GM21576 (cell line): ENCODE measurements around the gene PARP15.
A peak's percentile ranks its signal among the peaks of the same experiment; 100 is the strongest.
"Not testable (repeated sequence)": the region's sequence is repeated elsewhere in the genome, so short reads cannot be mapped to it uniquely, and the experiment has no call there.

Experiments
- ATAC-seq: cut with Tn5 transposase; IDR thresholded peaks from one replicate; pipeline ENCODE4 v1.9.1; 2021; ENCODE audit warnings: mild to moderate bottlenecking, moderate library complexity; ENCODE audit not compliant: unreplicated experiment

Gene PARP15

DNA sequence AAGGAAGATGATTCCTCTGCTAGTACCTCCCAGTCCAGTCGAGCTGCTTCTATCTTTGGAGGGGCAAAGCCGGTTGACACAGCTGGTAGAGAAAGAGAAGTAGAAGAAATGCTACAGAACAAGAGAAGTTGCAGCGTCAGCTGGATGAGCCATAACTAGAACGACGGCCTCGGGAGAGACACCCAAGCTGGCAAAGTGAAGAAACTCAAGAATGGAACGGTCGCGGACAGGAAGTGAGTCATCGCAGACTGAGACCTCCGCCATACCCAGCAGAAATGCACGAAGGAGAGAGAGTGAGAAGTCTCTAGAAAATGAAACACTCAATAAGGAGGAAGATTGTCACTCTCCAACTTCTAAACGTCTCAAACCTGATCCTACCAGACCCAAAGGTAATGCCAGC lies 84.2 kb downstream of the PARP15 start:
- ATAC-seq: no peak

DNA sequence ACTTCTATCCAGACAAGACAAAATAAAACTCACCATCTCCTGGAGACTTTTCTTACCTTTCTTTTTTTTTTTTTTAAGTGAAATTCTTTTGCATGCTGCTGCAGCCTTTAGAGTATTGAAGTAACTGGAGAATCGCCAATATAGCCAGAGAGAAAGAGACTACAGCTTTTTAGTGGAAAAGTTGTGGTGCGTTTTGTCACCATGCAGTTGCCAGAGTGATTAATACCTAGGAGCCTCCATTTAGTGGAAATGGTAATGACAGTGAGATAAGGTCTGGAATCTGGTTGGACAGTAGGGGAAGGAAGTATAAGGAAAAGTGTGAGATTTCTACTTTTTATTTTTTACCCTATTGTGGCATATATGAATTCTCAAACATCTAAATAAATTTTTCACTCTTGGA lies 85.1 kb downstream of the PARP15 start:
- ATAC-seq: no peak

DNA sequence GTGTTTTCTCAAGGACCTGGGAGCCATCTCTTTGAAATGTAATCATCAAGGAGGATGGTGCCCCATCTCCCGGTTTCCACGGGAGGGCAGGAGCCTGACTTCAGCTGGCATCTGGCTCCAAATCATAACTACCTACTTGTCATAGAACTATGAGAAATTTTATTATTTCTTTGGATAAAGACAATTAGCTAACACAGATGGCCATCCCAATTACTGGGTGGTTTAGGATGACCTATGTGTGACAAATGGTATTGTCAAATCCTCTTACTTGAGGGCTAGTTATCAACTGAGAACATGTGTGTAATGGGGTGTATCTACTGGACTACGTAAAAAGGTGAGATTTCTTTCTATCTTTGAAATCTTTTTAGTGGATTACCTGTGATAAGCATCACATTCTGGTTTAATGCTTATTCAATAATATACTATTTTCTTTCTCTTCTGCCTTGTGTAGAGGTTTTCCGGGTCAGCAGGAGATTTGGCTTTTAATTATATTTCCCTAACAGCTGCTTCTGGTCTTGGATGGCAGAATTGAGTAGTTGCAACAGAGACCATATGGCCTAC lies 87.9 kb downstream of the PARP15 start:
- no peak for ATAC-seq

DNA sequence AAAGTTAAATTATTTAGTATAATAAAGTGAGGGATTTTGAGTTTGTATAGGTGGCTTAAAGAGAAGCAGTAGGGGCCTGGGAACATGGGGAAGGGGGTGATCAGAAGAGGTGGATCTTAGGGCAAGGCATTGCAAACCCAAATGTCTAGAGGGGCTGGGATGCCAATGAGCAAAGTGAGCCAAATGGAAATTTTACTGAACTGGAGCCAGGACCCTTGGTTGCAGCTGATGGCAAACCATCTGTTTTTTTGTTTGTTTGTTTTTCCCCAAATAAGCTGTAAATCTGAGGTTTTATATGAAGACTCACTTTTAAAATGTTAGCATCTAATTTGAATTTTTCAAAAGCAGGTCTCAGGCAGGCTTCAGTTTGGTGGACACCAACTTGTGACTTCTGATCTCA lies 88.4 kb downstream of the PARP15 start:
- no peak for ATAC-seq

DNA sequence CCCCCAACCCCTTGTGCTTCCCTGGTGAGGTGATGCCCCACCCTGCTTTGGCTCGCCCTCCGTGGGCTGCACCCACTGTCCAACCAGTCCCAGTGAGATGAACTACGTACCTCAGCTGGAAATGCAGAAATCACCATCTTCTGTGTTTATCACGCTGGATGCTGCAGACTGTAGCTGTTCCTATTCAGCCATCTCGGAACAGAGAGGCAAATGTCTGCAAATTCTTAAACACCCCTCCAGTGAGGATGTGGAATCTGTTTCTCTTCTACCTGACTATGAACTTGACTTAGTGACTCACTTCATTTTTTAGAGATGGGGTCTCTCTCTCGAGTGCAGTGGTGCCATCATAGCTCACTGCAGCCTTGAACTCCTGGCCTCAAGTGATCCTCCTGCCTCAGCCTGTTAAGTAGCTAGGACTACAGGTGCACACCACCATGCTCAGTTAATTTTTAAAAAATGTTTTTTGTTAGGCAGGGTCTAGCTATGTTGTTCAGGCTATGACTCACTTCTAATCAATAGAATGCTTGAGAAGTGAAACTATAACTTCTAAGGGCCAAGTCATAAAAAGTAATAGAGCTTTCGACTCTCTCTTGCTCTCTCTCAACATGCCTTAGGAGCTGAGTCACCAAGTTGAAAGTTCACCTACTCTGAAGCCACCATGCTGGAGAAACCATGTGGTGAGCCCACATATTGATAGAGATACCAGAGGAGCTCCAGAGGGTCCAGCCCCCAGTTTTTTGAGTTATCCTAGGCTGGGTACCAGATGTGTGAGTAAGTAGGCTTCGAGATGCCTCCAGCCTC lies 91.7 kb downstream of the PARP15 start:
- no peak for ATAC-seq

DNA sequence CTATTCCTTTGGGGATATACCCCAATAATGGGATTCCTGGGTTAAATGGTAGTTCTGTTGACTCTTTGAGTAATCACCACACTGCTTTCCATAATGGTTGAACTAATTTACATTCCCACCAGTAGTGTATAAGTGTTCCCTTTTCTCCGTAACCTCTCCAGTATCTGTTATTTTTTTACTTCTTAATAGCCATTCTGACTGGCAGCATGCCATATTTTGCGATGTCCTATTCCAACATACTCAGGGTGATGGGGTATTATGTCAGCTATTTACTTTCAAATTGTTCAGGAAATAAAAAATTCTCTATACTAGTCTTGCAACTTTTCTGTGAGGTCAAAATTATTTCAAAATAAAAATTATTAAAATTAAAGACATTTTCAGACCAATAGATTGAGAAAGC lies 94.1 kb downstream of the PARP15 start:
- ATAC-seq: no peak

DNA sequence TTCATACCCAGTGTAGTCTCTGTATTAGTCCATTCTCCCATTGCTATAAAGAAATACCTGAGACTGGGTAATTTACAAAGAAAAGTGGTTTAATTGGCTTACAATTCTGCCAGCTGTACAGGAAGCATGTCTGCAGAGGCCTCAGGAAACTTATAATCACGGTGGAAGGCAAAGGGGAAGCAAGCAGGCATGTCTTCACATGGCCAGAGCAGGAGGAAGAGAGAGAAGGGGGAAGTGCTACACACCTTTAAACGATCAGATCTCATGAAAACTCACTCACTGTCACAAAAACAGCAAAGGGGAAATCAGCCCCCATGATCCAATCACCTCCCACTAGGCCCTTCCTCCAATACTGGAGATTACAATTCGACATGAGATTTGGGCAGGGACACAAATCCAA lies 96.9 kb downstream of the PARP15 start:
- no peak for ATAC-seq

DNA sequence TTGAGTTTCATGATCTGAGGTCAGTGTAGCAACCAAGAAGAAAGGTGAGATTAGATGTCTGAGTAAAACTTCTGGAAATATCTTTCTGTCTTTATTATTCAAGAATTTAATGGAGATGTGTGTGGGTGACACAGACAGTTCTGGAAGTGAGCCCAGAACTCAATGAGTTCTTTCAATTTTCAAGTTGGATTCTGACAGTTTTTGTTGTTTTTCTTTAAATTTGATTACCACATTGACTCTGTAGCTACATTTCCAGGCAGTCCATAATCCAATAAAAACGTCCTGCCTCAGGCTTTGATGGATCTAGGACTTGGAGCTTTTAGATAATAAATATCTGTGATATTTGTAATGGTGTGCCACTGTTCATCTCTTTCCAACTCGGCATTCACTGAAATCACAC lies 99.3 kb downstream of the PARP15 start:
- no peak for ATAC-seq

DNA sequence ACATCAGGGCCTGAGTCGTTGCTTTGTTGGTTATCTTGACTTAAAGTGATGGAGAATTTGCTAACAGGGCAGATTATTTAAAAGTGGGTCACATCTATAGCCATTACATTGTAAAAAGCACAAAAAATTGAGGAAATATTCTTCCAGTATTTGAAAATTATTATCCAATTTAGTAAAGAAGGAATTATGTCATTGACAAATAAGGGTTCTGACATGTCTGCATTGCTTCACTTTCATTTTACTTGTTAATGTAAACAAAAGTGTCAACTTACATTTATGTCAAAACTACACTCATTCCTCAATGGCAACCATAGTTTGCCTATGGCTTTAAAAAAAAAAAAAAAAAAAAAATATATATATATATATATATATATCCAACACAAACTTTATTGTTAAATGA lies 99.8 kb downstream of the PARP15 start:
- ATAC-seq: no peak

DNA sequence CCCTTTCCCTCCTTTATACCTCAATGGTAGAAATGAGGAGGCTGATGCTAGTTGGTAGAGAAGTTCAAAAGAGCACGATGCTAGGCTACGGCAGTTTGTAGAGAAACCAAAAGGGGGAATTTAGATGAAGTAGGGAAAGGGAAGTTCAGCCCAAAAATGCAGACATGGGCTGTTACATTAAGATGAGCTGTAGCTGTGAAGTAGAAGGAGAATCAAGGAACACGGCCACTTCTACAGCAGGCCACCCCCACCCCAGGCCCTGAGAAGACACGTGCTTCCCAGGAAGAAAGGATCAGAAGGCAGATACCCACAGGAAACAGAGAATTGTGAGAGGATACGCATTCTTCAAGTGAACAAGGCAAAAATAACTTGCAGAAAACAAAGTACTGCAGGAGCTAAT lies 101.1 kb downstream of the PARP15 start:
- no peak for ATAC-seq

DNA sequence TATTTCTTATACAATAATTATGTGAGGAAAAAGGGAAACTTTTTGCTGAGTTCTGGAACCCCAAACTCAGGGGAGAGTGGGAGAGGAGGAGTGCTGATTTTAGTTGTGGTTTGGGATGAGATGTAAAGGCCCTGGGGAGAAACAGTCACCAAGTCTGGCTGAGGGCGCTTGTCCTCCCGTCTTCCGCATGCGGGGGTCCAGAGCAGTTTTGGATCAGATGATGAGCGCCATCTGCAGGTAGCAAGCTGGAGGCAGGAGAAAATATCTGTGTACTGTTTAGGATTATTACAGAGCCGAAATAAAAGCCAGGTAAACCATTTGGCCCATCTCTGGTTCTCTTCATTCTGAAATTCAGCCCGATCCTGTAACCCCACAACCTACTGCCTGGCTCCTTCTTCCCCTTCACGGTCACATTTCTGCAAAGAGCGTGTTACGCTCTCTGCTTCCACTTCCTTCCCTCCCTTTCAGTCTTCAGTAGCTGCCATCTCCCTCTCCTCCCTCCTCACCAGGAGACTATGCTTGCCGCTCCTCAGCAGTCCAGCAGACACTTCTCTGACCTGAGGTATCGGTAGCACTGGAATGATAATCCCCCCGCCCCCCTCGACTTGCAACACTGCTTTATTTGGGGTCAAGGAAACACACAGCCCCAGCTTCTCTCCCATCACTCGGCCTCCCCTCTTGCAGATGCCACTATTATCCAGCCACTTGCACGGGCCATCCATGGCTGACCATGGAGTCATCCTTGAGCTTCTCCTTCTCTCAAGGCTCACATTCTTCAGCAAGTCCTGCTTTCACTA lies 101.8 kb downstream of the PARP15 start:
- ATAC-seq: peak; percentile 35

DNA sequence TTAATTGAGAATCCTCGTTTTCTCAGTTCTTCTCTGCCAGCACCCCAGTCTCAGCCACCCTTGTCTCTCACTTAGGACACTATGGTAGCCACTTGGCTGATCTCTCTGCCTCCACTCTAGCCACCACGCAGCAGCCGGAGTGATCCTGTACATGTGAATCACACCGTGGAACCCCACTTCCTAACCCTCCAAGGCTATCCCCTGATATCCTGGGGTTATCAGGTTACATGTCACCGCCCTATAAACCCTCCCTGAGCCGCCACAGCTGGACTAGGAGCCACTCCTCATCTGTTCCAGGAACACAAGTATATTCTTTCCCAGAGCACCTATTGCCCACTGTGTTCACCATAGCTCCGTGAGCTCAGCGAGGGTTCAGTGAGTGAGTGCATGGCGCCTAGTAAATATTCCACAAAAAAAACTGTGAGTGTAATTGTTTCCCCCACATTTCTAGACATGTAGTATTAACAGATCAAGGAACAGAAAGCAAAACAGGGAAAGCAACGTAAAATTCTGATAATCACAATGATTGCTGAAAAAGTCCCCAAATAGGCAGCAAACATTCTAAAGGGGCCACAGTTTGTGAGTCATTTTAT lies 102.5 kb downstream of the PARP15 start:
- ATAC-seq: peak; percentile 20

DNA sequence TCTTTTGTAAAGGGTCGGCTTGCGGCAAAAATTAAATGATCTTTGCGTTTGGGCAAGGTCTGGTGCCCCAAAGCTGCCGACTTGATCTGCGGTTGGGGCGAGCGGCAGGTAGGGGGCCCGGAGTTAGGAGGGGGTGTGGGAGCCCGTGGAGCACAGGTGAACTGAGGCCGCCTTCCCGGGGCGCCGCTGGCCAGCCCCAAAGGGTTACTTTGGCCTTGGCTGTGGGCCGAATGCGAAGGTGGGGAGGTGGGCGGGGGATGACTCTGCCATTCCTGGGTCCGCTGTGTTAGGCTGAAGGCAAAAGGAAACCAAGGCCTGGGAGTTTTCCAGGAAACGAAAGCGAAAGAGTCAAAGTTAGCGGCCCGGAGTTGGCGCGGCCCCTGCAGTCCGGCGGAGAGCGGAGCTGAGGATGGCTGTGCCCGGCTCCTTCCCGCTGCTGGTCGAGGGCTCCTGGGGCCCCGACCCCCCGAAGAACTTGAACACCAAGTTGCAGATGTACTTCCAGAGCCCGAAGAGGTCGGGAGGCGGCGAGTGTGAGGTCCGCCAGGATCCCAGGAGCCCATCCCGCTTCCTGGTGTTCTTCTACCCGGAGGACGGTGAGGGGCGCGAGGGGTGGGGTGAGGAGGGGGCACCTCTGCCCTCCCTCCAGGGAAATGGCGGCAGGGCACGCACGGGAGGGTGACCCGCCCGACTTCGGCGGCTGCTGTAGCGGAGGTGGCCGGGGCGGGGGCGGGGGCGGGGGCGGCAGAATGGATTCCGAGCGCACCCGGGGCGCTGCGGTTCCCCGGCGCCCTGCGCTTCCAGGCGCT lies 103.2 kb downstream of the PARP15 start, which contains the start of gene PARP14:
Gene PARP14, plus strand, starts transcription at position 365 of the 809 bp plus-strand sequence. Its CDS starts 45 bp downstream, at position 410.
- ATAC-seq: peak; percentile 32

DNA sequence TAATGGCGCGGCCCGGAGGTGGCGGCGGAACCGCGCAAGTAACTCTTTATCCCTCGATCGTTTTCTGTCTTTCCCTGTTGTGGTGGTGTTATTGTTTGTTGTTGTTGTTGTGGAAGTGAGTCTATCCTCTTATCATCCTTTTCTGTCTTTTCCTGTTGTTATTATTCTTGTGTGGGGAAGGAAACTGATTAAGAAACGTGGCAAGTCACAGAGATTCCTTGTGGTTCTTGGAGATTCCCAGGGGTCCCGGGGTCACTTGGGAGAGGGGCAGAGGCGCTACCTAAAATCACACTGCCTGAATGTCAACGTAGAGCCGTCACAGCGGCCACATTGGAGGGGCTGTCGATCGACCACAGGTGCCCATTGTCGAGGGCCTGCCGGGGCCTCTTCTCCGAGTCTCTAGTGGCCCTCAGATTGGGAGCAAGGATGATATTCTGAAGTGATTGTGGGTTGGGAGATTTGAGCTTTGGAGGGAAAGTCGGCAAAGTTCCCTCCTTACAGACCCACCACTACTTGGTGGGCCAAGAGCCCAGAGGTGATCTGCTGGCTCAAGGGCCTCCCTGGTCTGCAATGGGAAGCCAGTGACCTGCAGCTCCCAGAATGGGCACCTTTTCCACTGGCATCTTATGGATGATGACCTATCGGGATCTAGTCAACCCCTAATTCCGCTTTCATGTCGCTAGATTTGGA lies 104.0 kb downstream of the PARP15 start:
- no peak for ATAC-seq

DNA sequence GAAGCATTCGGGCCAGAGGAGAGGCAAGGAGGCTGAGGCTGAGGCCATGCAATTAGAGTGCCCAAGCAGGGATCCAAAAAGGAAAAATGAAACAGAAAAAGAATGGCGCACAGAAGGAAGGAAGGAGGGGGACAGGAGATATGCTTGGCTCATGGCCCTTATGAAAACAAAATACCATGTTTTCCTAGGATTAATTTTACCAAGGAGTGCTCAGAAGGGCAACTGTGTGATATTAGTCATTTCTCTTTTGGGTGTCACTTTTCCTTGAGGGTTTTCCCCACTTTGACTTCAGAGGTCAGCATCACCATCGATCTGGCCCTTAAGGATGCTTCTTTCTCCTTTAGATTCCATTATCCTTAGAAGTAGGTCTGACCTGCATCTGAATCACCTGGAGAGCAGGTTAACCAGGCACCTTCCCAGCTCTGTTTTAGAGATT lies 104.5 kb downstream of the PARP15 start:
- ATAC-seq: no peak

DNA sequence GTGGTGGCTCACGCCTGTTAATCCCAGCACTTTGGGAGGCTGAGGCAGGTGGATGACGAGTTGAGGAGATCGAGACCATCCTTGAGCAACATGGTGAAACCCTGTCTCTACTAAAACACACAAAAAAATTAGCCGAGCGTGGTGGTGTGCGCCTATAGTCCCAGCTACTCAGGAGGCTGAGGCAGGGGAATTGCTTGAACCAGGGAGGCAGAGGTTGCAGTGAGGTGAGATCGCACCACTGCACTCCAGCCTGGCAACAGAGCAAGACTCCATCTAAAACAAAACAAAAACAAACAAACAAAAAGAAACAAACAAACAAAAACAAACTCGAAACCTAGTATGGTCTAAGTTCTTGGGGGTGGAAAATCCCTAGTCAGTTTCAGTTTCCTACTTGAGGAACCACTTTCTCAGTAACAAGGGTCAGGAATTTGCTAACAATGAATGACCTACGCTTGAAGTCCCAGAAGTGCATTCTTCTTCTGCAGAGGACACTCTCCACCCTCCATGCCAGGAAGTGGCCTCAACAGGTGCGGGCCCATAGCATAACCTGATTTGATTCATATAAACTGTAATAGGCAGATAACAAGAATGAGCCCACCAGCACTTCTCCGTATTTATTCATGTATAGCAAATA lies 105.4 kb downstream of the PARP15 start:
- ATAC-seq: not testable (repeated sequence)

DNA sequence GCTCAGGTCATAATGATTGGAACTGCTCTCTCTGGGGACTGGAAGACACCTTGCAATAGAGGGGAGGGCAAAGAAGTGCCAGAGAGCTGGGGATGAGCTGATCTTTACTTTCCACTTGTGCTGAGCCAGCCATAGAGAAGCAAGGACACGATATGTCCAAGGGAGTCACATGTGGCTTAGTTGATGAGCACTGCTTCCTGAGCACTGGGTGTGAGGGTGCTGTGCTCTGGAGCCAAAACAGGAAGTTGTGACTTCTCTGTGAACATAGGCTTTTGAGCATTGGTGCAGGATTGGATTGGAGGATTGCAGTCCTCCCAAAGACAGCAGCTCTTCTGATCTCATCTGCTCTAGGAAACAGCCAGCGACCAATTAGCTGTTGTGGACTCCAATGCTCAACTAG lies 109.8 kb downstream of the PARP15 start:
- ATAC-seq: no peak
